GM10266 (cell line): ENCODE data around the gene NTSR1.

Source experiments
- DNase-seq: peaks from one replicate; pipeline ENCODE4 v3.0.0; 2012; ENCODE audit errors: extremely low spot score
- TF ChIP-seq, protein P1 (sequence below): IDR thresholded peaks from 2 replicates; pipeline ENCODE4 v1.5.1; 2012; ENCODE audit warnings: mild to moderate bottlenecking, low read depth; ENCODE audit not compliant: control insufficient read depth, insufficient read depth; ENCODE audit errors: missing control alignments

NTSR1 gene

DNA sequence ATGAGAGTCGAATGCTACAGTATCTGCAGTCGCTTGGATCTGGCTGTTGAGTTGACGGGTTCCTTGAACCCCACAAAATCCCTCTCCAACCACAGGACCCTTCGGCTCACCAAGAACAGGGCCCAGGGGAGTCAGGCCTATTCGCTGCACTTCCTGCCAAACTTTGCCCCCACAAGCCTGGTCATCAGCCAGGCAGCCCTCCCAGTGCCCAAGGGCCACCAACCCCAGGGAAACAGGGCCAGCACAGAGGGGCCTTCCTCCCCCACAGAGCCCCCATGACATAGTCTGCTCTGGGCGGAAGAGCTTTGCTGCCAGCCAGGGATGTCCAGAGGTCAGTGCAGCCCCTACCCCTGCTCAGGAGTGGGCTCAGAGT is 53.1 kb downstream of the NTSR1 start:
- TF ChIP-seq, protein P1, sequence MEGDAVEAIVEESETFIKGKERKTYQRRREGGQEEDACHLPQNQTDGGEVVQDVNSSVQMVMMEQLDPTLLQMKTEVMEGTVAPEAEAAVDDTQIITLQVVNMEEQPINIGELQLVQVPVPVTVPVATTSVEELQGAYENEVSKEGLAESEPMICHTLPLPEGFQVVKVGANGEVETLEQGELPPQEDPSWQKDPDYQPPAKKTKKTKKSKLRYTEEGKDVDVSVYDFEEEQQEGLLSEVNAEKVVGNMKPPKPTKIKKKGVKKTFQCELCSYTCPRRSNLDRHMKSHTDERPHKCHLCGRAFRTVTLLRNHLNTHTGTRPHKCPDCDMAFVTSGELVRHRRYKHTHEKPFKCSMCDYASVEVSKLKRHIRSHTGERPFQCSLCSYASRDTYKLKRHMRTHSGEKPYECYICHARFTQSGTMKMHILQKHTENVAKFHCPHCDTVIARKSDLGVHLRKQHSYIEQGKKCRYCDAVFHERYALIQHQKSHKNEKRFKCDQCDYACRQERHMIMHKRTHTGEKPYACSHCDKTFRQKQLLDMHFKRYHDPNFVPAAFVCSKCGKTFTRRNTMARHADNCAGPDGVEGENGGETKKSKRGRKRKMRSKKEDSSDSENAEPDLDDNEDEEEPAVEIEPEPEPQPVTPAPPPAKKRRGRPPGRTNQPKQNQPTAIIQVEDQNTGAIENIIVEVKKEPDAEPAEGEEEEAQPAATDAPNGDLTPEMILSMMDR, result no peak
- no peak for DNase-seq

DNA sequence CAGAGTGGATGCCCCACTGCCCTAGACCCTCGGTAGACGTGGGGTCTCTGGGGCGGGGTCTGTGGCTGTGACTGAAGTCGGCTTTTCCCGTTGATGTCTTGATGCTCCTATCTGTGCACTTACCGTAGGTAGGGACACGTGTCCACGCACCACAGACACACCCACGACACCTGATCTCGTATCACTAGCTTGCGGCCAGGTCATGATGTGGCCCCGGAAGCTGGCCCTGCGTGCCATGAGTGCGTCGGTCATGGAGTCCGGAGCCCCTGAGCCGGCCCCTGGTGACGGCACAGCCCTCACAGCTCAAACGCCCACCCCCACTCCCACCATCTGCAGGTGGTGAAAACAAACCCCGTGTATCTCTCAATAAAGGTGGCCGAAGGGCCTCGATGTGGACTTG is 53.7 kb downstream of the NTSR1 start:
- TF ChIP-seq, protein P1, result no peak
- no peak for DNase-seq

GRCh38 chr20:62762801-62763368 is 54.2 kb downstream of the NTSR1 start:
- no peak for DNase-seq
- TF ChIP-seq, protein P1, result no peak

DNA sequence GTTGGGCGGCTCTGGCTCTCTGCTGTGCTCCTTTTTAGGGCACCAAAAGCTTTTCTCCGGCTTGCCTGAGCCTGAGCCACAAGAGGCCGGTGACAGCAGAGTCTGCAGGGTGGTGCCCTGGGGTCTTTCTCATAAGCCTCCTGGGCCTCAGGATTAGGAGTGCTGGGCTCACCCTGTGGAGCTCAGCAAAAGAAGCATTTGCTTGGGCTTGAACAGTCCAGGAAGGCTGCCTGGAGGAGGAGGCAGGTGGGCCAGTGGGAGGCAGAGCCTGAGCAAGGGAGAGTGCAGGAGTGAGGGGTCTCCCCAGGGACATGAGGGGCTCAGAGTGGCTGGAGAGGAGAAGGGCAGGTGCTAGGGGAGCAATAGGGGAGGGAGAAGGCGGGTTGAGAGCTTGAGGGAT is 54.8 kb downstream of the NTSR1 start:
- no peak for DNase-seq
- TF ChIP-seq, protein P1, result no peak

DNA sequence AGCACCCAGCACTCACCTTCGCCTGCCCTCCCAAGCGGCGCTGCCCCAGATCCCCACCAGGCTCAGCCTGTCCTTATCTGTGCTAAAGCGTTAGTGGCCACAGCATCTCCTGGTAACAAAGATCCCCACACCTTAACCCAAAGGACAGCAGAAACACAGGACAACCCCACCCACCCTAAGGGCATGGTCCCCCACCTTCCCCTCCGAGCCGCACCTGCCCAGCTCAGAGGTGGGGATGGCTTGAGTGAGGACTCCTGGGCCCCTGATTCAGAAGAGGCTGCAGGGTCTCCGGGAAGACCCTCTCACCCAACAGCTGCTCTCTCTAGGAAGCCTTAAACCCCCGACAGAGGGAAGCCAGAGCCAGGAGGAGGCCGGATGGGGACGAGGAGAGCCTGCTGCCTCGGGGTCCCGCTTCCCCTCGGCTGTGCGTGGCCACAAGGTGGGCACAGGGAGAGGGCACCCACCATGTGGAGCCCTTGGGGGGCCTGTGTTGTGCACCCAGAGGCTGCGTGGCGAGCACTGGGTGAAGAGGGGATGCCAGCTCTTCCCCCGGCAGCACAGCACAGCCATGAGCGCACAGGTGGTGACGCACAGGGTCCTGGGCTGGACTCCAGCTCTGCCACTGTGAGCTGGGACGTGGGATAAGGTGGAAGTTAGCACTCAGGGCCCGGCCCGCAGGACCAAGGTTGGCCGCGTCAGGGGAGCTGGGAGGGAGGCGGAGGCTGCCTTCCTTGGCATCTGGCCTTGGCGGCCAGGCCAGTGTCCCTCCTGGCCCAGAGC is 55.7 kb downstream of the NTSR1 start:
- no peak for DNase-seq
- TF ChIP-seq, protein P1, result no peak

DNA sequence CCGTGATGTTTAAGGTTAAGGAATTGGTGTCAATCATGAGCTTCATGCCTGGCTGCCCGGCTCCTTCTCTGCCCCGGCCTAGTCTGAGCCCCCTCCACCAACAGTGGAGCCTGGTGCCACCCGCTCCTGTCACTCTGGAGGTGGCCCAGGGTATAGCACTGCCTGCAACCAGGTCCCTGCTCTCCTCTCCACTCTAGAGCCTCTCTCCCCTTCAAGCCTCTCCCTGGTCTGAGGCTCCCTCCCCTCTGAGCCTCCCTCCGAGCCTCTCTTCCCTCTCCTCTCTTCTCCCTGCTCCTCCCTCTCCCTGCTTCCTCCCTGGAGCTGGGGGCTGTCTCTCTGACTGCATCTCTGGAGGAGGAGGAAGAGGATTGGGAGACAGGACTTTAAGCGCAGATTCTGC is 56.4 kb downstream of the NTSR1 start:
- no peak for DNase-seq
- TF ChIP-seq, protein P1, result no peak

DNA sequence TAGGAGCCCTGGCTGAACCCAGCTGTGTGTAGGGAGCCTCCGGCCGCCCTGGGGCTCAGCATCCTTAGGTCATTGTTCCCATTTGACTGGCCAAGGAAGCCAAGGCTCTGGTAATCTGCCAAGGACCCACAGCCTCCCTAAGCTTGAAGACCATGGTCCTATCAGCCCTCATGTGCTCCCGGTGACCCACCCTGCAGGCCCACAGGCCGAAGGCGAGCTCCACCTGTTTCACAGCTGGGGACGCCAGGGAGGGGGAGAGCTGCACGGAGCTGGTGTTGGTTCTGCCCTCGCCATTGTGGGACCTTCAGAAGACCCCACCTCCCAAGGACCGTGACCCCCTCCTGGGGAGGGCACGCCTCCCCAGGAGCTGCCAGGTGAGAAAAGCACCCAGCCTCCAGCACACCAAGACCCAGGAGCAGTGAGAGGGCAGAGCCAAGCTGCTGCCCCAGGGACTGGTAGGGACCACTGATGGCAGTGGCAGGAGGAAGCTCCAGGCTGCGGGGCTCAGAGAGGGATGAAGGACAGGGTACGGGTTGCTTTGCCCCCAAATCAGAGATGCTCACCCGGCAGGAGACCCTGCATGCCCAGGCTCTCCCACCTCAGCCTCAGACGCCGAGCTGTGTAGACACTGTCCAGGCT is 56.9 kb downstream of the NTSR1 start:
- DNase-seq, result no peak
- TF ChIP-seq, protein P1, result no peak
